ENCODE data around the gene EIF3F.
A peak's percentile ranks its signal among the peaks of the same experiment; 100 is the strongest.
"Not testable (repeated sequence)": the region's sequence is repeated elsewhere in the genome, so short reads cannot be mapped to it uniquely, and the experiment has no call there.

EIF3F gene

GRCh38 chr11:7986768-7987559 lies at the start of gene EIF3F:
Gene EIF3F, plus strand, starts transcription at chr11:7987337. Its CDS starts 16 bp downstream, at chr11:7987353.
- DNase-seq (ENCODE audit: low read depth) = peak; percentile 100

GRCh38 chr11:7941146-7941545 lies 46.0 kb upstream of the EIF3F start:
- DNase-seq (ENCODE audit: low read depth) = no peak

- no peak for DNase-seq (ENCODE audit: low read depth)
Observed at GRCh38 chr11:7941608-7942007, 45.5 kb upstream of the EIF3F start, which contains the start of gene OR10A3. Gene OR10A3, minus strand, starts transcription at chr11:7941708. Its CDS starts 2,188 bp downstream, at chr11:7939520.

- no peak for DNase-seq (ENCODE audit: low read depth)
Observed at GRCh38 chr11:7944123-7944522, 43.0 kb upstream of the EIF3F start.

GRCh38 chr11:7949934-7950333 lies 37.2 kb upstream of the EIF3F start:
- DNase-seq (ENCODE audit: low read depth) = no peak

- DNase-seq (ENCODE audit: low read depth) = no peak
Observed at GRCh38 chr11:7955191-7955590, 31.9 kb upstream of the EIF3F start.

- no peak for DNase-seq (ENCODE audit: low read depth)
Observed at GRCh38 chr11:7964261-7964660, 22.9 kb upstream of the EIF3F start.

- peak; percentile 34 for DNase-seq (ENCODE audit: low read depth)
Observed at GRCh38 chr11:7964873-7965272, 22.3 kb upstream of the EIF3F start.

- peak; percentile 55 for DNase-seq (ENCODE audit: low read depth)
Observed at GRCh38 chr11:7965386-7965785, 21.8 kb upstream of the EIF3F start, which contains the start of gene NLRP10. Gene NLRP10, minus strand, starts transcription at chr11:7965447. Its CDS starts 1,952 bp downstream, at chr11:7963495.

GRCh38 chr11:7967097-7967496 lies 20.0 kb upstream of the EIF3F start:
- DNase-seq (ENCODE audit: low read depth) = peak; percentile 6

GRCh38 chr11:7967826-7968225 lies 19.3 kb upstream of the EIF3F start:
- peak; percentile 14 for DNase-seq (ENCODE audit: low read depth)

- no peak for DNase-seq (ENCODE audit: low read depth)
Observed at GRCh38 chr11:7968686-7969085, 18.5 kb upstream of the EIF3F start.

- DNase-seq (ENCODE audit: low read depth) = no peak
Observed at GRCh38 chr11:7969756-7970646, 17.1 kb upstream of the EIF3F start.

GRCh38 chr11:7971846-7972245 lies 15.3 kb upstream of the EIF3F start:
- no peak for DNase-seq (ENCODE audit: low read depth)

GRCh38 chr11:7973011-7973410 lies 14.1 kb upstream of the EIF3F start:
- DNase-seq (ENCODE audit: low read depth) = peak; percentile 14

- DNase-seq (ENCODE audit: low read depth) = no peak
Observed at GRCh38 chr11:7974668-7975067, 12.5 kb upstream of the EIF3F start.

GRCh38 chr11:7977232-7977917 lies 9.8 kb upstream of the EIF3F start:
- DNase-seq (ENCODE audit: low read depth) = peak; percentile 94

GRCh38 chr11:7981619-7982157 lies 5.4 kb upstream of the EIF3F start:
- DNase-seq (ENCODE audit: low read depth) = no peak

- no peak for DNase-seq (ENCODE audit: low read depth)
Observed at GRCh38 chr11:7982582-7983119, 4.5 kb upstream of the EIF3F start.

- DNase-seq (ENCODE audit: low read depth) = no peak
Observed at GRCh38 chr11:7983832-7984590, 3.1 kb upstream of the EIF3F start.

- DNase-seq (ENCODE audit: low read depth) = not testable (repeated sequence)
Observed at GRCh38 chr11:7987560-7987883, 385 bp downstream of the EIF3F start.

Measured in iris pigment epithelial cell (primary cell).